Breast epithelium (tissue), 3 donors: ENCODE data around the gene ST7.

Experiments used
- CTCF ChIP-seq, 3 donors: fragments of 450-650 bp; IDR thresholded peaks; one replicate each; pipeline ENCODE4 v1.5.1; 2016 to 2017; ENCODE audit warnings: antibody characterized with exemption in 3 of 3, mild to moderate bottlenecking in 3 of 3, moderate library complexity in 3 of 3
- POLR2AphosphoS5 ChIP-seq, 3 donors: sonication (generic); formaldehyde crosslinking; IDR thresholded peaks; one replicate each; pipeline ENCODE4 v1.6.1; 2017; ENCODE audit warnings: antibody characterized with exemption in 3 of 3

- TF ChIP-seq CTCF (IDR thresholded peaks at IDR 0.05): no peak
- TF ChIP-seq POLR2AphosphoS5 (IDR thresholded peaks at IDR 0.05): no peak
These were observed 130.3 kb downstream of the ST7 start for GRCh38 chr7:117083648-117084047.
